ENCODE data around the gene RAB1B.

DNA sequence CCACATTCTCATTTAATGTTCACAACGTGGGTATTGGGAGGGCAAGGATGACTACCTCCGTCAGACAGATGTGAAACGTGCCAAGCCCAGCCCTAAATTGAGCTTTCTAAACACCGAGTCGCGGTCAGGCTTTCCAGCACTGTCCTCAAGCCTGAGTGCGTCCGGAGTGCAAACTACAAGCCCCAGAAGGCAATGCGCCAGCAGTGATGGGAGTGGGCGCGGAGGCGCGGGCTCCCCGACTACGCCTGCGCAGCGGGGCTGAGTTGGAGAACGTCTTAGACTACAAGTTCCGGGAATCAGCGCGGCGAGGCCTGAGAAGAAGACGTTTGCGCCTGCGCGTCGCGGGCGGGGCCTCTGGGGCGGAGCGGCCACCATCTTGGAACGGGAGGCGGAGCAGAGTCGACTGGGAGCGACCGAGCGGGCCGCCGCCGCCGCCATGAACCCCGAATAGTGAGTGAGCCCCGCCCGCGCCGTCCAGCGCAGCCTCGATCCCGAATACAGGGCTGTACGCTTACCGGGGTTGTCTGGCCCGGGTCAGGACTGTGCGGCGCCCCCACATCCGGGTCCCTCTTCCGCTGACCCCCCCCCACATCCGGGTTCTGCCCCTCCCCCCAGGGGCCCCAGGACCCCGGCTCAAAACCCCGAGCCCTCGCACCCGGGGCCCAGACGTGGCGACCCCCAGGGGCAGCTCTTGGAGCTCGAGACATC, at the start of gene RAB1B:
- TF ChIP-seq, protein P1, sequence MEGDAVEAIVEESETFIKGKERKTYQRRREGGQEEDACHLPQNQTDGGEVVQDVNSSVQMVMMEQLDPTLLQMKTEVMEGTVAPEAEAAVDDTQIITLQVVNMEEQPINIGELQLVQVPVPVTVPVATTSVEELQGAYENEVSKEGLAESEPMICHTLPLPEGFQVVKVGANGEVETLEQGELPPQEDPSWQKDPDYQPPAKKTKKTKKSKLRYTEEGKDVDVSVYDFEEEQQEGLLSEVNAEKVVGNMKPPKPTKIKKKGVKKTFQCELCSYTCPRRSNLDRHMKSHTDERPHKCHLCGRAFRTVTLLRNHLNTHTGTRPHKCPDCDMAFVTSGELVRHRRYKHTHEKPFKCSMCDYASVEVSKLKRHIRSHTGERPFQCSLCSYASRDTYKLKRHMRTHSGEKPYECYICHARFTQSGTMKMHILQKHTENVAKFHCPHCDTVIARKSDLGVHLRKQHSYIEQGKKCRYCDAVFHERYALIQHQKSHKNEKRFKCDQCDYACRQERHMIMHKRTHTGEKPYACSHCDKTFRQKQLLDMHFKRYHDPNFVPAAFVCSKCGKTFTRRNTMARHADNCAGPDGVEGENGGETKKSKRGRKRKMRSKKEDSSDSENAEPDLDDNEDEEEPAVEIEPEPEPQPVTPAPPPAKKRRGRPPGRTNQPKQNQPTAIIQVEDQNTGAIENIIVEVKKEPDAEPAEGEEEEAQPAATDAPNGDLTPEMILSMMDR (IDR thresholded peaks at IDR 0.05 in 2 of 3, conservative IDR thresholded peaks at IDR 0.05 in 1 of 3; ENCODE audit: borderline replicate concordance in 1 of 3, insufficient read depth in 1 of 3, low read depth in 2 of 3, low read length in 2 of 3): no peak
- TF ChIP-seq SRF (IDR thresholded peaks at IDR 0.05; ENCODE audit: low read depth): no peak
- TF ChIP-seq FOSL1 (IDR thresholded peaks at IDR 0.05; ENCODE audit: low read depth): no peak
- TF ChIP-seq POLR2AphosphoS5 (IDR thresholded peaks at IDR 0.05; ENCODE audit: low read depth, low read length): peak; percentile 70
- TF ChIP-seq JUND (IDR thresholded peaks at IDR 0.05): no peak
- TF ChIP-seq TCF7L2 (IDR thresholded peaks at IDR 0.05; ENCODE audit: borderline replicate concordance, extremely low read depth, insufficient read depth, insufficient read length): no peak
- peak; percentile 38 for TF ChIP-seq POLR2A (IDR thresholded peaks at IDR 0.05; ENCODE audit: borderline replicate concordance, extremely low read depth, insufficient read depth, insufficient read length)
- no peak for TF ChIP-seq RAD21 (IDR thresholded peaks at IDR 0.05; ENCODE audit: low read depth)
- TF ChIP-seq EGR1 (IDR thresholded peaks at IDR 0.05; ENCODE audit: low read depth): no peak
- TF ChIP-seq, protein P2, sequence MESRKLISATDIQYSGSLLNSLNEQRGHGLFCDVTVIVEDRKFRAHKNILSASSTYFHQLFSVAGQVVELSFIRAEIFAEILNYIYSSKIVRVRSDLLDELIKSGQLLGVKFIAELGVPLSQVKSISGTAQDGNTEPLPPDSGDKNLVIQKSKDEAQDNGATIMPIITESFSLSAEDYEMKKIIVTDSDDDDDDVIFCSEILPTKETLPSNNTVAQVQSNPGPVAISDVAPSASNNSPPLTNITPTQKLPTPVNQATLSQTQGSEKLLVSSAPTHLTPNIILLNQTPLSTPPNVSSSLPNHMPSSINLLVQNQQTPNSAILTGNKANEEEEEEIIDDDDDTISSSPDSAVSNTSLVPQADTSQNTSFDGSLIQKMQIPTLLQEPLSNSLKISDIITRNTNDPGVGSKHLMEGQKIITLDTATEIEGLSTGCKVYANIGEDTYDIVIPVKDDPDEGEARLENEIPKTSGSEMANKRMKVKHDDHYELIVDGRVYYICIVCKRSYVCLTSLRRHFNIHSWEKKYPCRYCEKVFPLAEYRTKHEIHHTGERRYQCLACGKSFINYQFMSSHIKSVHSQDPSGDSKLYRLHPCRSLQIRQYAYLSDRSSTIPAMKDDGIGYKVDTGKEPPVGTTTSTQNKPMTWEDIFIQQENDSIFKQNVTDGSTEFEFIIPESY (IDR thresholded peaks at IDR 0.05; ENCODE audit: extremely low read depth, insufficient replicate concordance, low read length): no peak
- TF ChIP-seq SIN3A (IDR thresholded peaks at IDR 0.05; ENCODE audit: low read depth): no peak
- TF ChIP-seq SP1 (IDR thresholded peaks at IDR 0.05; ENCODE audit: low read depth): no peak
